Measurements from ENCODE around the gene AFM. TPM values are rescaled to one million over a fixed set of nuclear protein-coding genes. Genes with fewer than 3 reads are reported as not detected.

AFM gene
- total and polyA plus RNA-seq, 2 of the 8 experiments (the other 6 are each of a cell fraction or from before 2014, with no cell fraction given): not detected

DNA sequence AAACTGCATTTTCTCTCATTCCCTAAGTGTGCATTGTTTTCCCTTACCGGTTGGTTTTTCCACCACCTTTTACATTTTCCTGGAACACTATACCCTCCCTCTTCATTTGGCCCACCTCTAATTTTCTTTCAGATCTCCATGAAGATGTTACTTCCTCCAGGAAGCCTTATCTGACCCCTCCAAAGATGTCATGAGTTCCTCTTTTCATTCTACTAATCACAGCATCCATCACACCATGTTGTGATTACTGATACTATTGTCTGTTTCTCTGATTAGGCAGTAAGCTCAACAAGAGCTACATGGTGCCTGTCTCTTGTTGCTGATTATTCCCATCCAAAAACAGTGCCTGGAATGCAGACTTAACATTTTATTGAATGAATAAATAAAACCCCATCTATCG is 48.4 kb upstream of the AFM start:
- 92% methylated on average over 2 of the region's 2 CpGs; no CpG with 5 or more reads in 1 of the 2 experiments for WGBS, 2 experiments (ENCODE audit: extremely low coverage in 1 of 2, insufficient coverage in 1 of 2, insufficient read length in 1 of 2, insufficient replicate concordance in 2 of 2, low coverage in 1 of 2, low lambda C conversion rate in 2 of 2, missing lambda C conversion rate in 1 of 2)

More for the DNA sequence above, 48.4 kb upstream of the AFM start:
- no peak overlapping the region for H2BK20ac ChIP-seq (ENCODE audit: low read length)
- H3K4me3 ChIP-seq (ENCODE audit: extremely low read depth in 1 of 4, insufficient read depth in 2 of 4, low read depth in 3 of 4, low read length in 4 of 4): no peak overlapping the region
- no peaks in the 10 kb centered on the region for H3K27me3 ChIP-seq (replicated peaks in 1 of 4; ENCODE audit: control insufficient read depth in 3 of 4, extremely low read depth in 1 of 4, insufficient read depth in 3 of 4, low read length in 3 of 4)
- TF ChIP-seq KDM5A (IDR thresholded peaks at IDR 0.05; ENCODE audit: low read length) (no peak), EGR1 (IDR thresholded peaks at IDR 0.05; ENCODE audit: borderline replicate concordance, low read depth, low read length) (no peak), HDAC6 (IDR thresholded peaks at IDR 0.05; ENCODE audit: low read depth, low read length) (no peak), TBP (IDR thresholded peaks at IDR 0.05; ENCODE audit: low read depth, low read length) (no peak), KDM1A (IDR thresholded peaks at IDR 0.05; ENCODE audit: borderline replicate concordance, low read length) (no peak), SAP30 (IDR thresholded peaks at IDR 0.05; ENCODE audit: insufficient read depth, insufficient replicate concordance, low read length) (no peak), GTF2F1 (IDR thresholded peaks at IDR 0.05; ENCODE audit: borderline replicate concordance, low read depth, low read length) (no peak), CHD1 (IDR thresholded peaks at IDR 0.05; ENCODE audit: low read depth, low read length) (no peak), CREB1 (IDR thresholded peaks at IDR 0.05) (no peak), RBBP5 (IDR thresholded peaks at IDR 0.05; ENCODE audit: borderline replicate concordance, low read depth, low read length) (no peak), SRF (IDR thresholded peaks at IDR 0.05; ENCODE audit: low read depth, low read length) (no peak)
- no peaks in the 10 kb centered on the region for H3K36me3 ChIP-seq (ENCODE audit: control insufficient read depth in 2 of 4, insufficient read depth in 4 of 4, low read length in 3 of 4)
- no peak overlapping the region for H3K9ac ChIP-seq (replicated peaks in 1 of 4; ENCODE audit: extremely low read depth in 1 of 4, low read depth in 3 of 4, low read length in 3 of 4)
- no peak overlapping the region for H2BK5ac ChIP-seq (ENCODE audit: low read depth, low read length)
- no peaks in the 10 kb centered on the region for H3K9me3 ChIP-seq (ENCODE audit: insufficient read depth in 2 of 2, low read depth in 1 of 2, low read length in 1 of 2)
- no peak overlapping the region for H3K23ac ChIP-seq (ENCODE audit: insufficient read length)
- H3K4me1 ChIP-seq (replicated peaks in 1 of 4; ENCODE audit: control insufficient read depth in 3 of 4, insufficient read depth in 4 of 4, low read length in 3 of 4): no peaks in the 10 kb centered on the region
- POLR2A ChIA-PET (ENCODE audit: partially characterized antibody): no interaction called here
- H3K23me2 ChIP-seq (ENCODE audit: low read depth, low read length): no peaks in the 10 kb centered on the region
- no peak overlapping the region for H3K14ac ChIP-seq (ENCODE audit: insufficient read length)
- DNase-seq (ENCODE audit: low read depth in 1 of 2, low spot score in 2 of 2) (no peak), FAIRE-seq (no peak)
- CTCF ChIA-PET (ENCODE audit: partially characterized antibody): interaction anchor here (0.9 to 6.9 kb wide), 13 partner anchors 9 to 120 kb away, joined by 3 to 83 read pairs (median 5); no protein-coding TSS in a partner anchor
- H2BK15ac ChIP-seq (ENCODE audit: low read length): no peak overlapping the region
- no peak overlapping the region for H2AFZ ChIP-seq (ENCODE audit: low read length)
- H4K91ac ChIP-seq (replicated peaks; ENCODE audit: insufficient read length, low read length): no peak overlapping the region
- no peak overlapping the region for H3K18ac ChIP-seq (ENCODE audit: extremely low read depth, low read length)
- no peak overlapping the region for H3K4ac ChIP-seq (replicated peaks; ENCODE audit: insufficient read length, low read depth, low read length)
- H3K79me2 ChIP-seq (ENCODE audit: control insufficient read depth in 1 of 2, insufficient read depth in 2 of 2, low read length in 2 of 2): no peaks in the 10 kb centered on the region
- no peak overlapping the region for H2BK12ac ChIP-seq (ENCODE audit: low read depth, low read length)
- no peak overlapping the region for H2BK120ac ChIP-seq (replicated peaks; ENCODE audit: low read depth, low read length)
- H3K56ac ChIP-seq (replicated peaks; ENCODE audit: insufficient read length, low read depth, low read length): no peak overlapping the region
- no peak overlapping the region for H4K8ac ChIP-seq (ENCODE audit: extremely low read depth, insufficient read depth, low read length)
- no peaks in the 10 kb centered on the region for H4K20me1 ChIP-seq (replicated peaks in 1 of 2; ENCODE audit: control insufficient read depth in 1 of 2, insufficient read depth in 2 of 2, low read length in 2 of 2)
- no peak overlapping the region for H4K5ac ChIP-seq (ENCODE audit: insufficient read length, low read depth, low read length)
- H3K27ac ChIP-seq (ENCODE audit: low read depth, low read length): no peak overlapping the region
- H3K79me1 ChIP-seq (ENCODE audit: low read depth, low read length): no peaks in the 10 kb centered on the region
- no peak overlapping the region for H3K4me2 ChIP-seq (ENCODE audit: insufficient read depth in 1 of 2, low read depth in 2 of 2, low read length in 2 of 2)
- H2AK5ac ChIP-seq (ENCODE audit: low read depth, low read length): no peak overlapping the region
